HL-60 (cell line): ENCODE measurements around the gene MTA2.

ENCODE experiments used
- microRNA-seq: library from miRNA; unstranded; fragments of <30 nt; microRNA quantifications from one replicate; pipeline ENCODE4, GENCODE V29; 2018

The MTA2 gene

Small RNAs within 50 kb of the gene (microRNA-seq; reads per million reads assigned to microRNA genes)
- gene MIR6747, result 1.8 reads per million
